Brain microvascular endothelial cell (primary cell): ENCODE data around the gene OR1I1.

ENCODE experiments used
- DNase-seq: peaks from one replicate; pipeline ENCODE4 v3.0.0-alpha.2; 2020
- H3K27ac ChIP-seq: fragments of 250-450 bp; sonication (Bioruptor Pico); 2 replicates; pipeline ENCODE4 v1.5.1; 2020; ENCODE audit warnings: mild to moderate bottlenecking, moderate library complexity
- H3K27me3 ChIP-seq: fragments of 250-450 bp; sonication (Bioruptor Pico); replicated peaks from 2 replicates; pipeline ENCODE4 v1.5.1; 2020; ENCODE audit warnings: mild to moderate bottlenecking
- H3K36me3 ChIP-seq: fragments of 250-450 bp; sonication (Bioruptor Pico); replicated peaks from 2 replicates; pipeline ENCODE4 v1.5.1; 2020; ENCODE audit warnings: mild to moderate bottlenecking
- H3K4me3 ChIP-seq: 2 replicates; pipeline ENCODE4 v1.5.1; 2011; ENCODE audit warnings: low read depth, mild to moderate bottlenecking, control low read depth, low read length, moderate library complexity
- in situ Hi-C: cut with HindIII; loops from 2 replicates; pipeline ENCODE4 v1.10.0; 2017; ENCODE audit warnings: low sequenced_read_pairs, low pct_ligation_motif_present
- TF ChIP-seq, protein P1 (sequence below): IDR thresholded peaks from 2 replicates; pipeline ENCODE4 v1.5.1; 2011; ENCODE audit warnings: low read depth, mild to moderate bottlenecking, moderate library complexity, low read length, control low read depth, inconsistent platforms; ENCODE audit errors: missing control alignments

Gene OR1I1

DNA sequence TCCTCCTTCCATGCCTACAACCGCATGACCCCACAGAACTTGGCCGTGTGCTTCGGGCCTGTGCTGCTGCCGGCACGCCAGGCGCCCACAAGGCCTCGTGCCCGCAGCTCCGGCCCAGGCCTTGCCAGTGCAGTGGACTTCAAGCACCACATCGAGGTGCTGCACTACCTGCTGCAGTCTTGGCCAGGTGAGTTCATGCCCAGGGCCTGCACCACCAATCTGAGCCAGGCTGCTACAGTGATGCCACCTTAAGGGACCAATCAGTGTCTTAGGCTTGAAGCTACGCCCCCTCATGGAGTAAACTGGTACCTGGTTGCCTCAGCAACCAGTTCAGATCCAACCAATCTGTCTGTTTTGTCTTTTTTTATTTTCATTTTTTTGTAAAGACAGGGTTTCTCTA lies 30.4 kb downstream of the OR1I1 start:
- Histone ChIP-seq H3K4me3 (no peak overlapping the region), H3K36me3 (peaks cover 70% of the 10 kb centered on the region), H3K27ac (no peak overlapping the region), H3K27me3 (no peaks in the 10 kb centered on the region)
- TF ChIP-seq, protein P1, sequence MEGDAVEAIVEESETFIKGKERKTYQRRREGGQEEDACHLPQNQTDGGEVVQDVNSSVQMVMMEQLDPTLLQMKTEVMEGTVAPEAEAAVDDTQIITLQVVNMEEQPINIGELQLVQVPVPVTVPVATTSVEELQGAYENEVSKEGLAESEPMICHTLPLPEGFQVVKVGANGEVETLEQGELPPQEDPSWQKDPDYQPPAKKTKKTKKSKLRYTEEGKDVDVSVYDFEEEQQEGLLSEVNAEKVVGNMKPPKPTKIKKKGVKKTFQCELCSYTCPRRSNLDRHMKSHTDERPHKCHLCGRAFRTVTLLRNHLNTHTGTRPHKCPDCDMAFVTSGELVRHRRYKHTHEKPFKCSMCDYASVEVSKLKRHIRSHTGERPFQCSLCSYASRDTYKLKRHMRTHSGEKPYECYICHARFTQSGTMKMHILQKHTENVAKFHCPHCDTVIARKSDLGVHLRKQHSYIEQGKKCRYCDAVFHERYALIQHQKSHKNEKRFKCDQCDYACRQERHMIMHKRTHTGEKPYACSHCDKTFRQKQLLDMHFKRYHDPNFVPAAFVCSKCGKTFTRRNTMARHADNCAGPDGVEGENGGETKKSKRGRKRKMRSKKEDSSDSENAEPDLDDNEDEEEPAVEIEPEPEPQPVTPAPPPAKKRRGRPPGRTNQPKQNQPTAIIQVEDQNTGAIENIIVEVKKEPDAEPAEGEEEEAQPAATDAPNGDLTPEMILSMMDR, result no peak
- DNase-seq, result no peak
- in situ Hi-C loops, result no loop called here

- no peak overlapping the region for H3K27ac ChIP-seq
- H3K4me3 ChIP-seq, result no peak overlapping the region
- TF ChIP-seq, protein P1, result no peak
- in situ Hi-C loops, result no loop called here
- no peaks in the 10 kb centered on the region for H3K27me3 ChIP-seq
- peaks cover 78% of the 10 kb centered on the region for H3K36me3 ChIP-seq
- no peak for DNase-seq
Measured at GRCh38 chr19:15113245-15114152, 31.5 kb downstream of the OR1I1 start.

GRCh38 chr19:15114153-15114540 lies 32.1 kb downstream of the OR1I1 start:
- in situ Hi-C loops, result no loop called here
- no peaks in the 10 kb centered on the region for H3K27me3 ChIP-seq
- peaks cover 83% of the 10 kb centered on the region for H3K36me3 ChIP-seq
- TF ChIP-seq, protein P1, result no peak
- DNase-seq, result peak; percentile 58
- H3K4me3 ChIP-seq, result no peak overlapping the region
- no peak overlapping the region for H3K27ac ChIP-seq

- TF ChIP-seq, protein P1, result no peak
- peaks cover 85% of the 10 kb centered on the region for H3K36me3 ChIP-seq
- H3K4me3 ChIP-seq, result no peak overlapping the region
- peak; percentile 35 for DNase-seq
- no peaks in the 10 kb centered on the region for H3K27me3 ChIP-seq
- no peak overlapping the region for H3K27ac ChIP-seq
- in situ Hi-C loops, result no loop called here
Measured at GRCh38 chr19:15115080-15115479, 33.1 kb downstream of the OR1I1 start.

DNA sequence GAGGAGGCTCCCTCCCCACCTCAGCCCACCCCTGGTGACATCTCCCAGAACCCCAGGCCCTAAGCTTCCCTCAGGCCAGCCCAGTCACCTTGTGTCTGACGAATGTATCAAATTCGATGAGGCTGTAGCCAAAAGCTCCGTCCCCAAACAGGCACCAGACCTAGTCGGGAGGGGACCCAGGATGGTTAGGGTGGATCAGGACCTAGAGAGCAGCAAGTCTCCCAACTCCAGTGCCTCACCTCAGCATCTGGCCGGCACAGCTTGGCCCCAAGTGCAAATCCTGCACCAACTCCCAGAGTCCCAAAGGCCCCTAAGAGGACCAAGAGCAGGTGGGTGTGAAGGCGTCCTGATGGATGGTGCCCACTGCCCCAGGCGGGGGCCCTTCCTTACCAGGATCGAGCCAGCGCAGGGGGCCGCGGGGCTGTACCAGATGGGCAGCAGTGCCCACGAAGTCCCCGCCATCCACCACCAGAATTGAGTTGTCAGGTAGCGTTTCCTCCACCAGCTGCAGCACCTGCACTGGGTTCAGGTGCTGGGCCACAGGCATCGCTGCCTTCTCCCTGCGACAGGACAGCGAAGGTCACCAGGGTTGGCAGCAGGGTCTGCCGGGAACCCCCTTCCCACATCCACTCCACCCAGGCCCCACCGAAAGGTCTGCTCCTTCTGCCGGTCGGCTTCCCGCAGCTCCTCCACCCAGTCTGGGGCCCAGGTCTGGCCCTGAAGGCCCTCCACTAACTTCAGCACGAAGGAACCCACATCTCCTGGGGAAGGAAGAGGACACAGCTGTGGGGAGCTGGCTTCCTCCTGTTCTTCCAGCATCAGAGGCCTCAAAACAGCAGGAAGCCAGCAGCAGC lies 34.0 kb downstream of the OR1I1 start:
- Histone ChIP-seq H3K27me3 (no peaks in the 10 kb centered on the region), H3K27ac (no peak overlapping the region), H3K36me3 (peaks cover 79% of the 10 kb centered on the region), H3K4me3 (no peak overlapping the region)
- TF ChIP-seq, protein P1, result no peak
- DNase-seq, result no peak
- in situ Hi-C loops, result no loop called here
